GM23248 (cell line): ENCODE measurements around the gene SETD5. TPM values are rescaled to one million over a fixed set of nuclear protein-coding genes. Genes with fewer than 3 reads are reported as not detected.

Experiments
- DNase-seq: peaks from one replicate; pipeline ENCODE4 v3.0.0-alpha.2; 2015
- H2AFZ ChIP-seq: fragments of 200-600 bp; sonication (generic); 2 replicates; pipeline ENCODE4 v1.6.1; 2016; ENCODE audit warnings: antibody characterized with exemption
- H3F3A ChIP-seq: fragments of 200-600 bp; sonication (generic); 2 replicates; pipeline ENCODE4 v1.6.1; 2016; ENCODE audit warnings: mild to moderate bottlenecking, antibody characterized with exemption, mixed run types; ENCODE audit not compliant: insufficient read depth
- H3K27ac ChIP-seq: fragments of 200-600 bp; sonication (generic); 2 replicates; pipeline ENCODE4 v1.5.1; 2016; ENCODE audit warnings: mild to moderate bottlenecking
- H3K27me3 ChIP-seq: fragments of 200-600 bp; sonication (generic); replicated peaks from 2 replicates; pipeline ENCODE4 v1.6.1; 2016; ENCODE audit warnings: mild to moderate bottlenecking; ENCODE audit not compliant: insufficient read depth
- H3K36me3 ChIP-seq: fragments of 200-600 bp; sonication (generic); 2 replicates; pipeline ENCODE4 v1.6.1; 2016; ENCODE audit warnings: low read depth, mild to moderate bottlenecking
- H3K4me1 ChIP-seq: fragments of 200-600 bp; sonication (generic); 2 replicates; pipeline ENCODE4 v1.6.1; 2016; ENCODE audit warnings: mild to moderate bottlenecking; ENCODE audit not compliant: insufficient read depth
- H3K4me2 ChIP-seq: fragments of 200-600 bp; sonication (generic); one replicate; pipeline ENCODE4 v1.6.1; 2016; ENCODE audit warnings: mild to moderate bottlenecking; ENCODE audit not compliant: unreplicated experiment
- H3K4me3 ChIP-seq: fragments of 200-600 bp; sonication (generic); 2 replicates; pipeline ENCODE4 v1.5.1; 2016; ENCODE audit warnings: mild to moderate bottlenecking
- H3K79me2 ChIP-seq: fragments of 200-600 bp; sonication (generic); 2 replicates; pipeline ENCODE4 v1.6.1; 2016; ENCODE audit warnings: mild to moderate bottlenecking; ENCODE audit not compliant: insufficient read depth
- H3K9ac ChIP-seq: fragments of 200-600 bp; sonication (generic); 2 replicates; pipeline ENCODE4 v1.6.1; 2016; ENCODE audit warnings: mild to moderate bottlenecking
- H3K9me2 ChIP-seq: fragments of 200-600 bp; sonication (generic); 2 replicates; pipeline ENCODE4 v1.6.1; 2016; ENCODE audit warnings: mixed run types, mild to moderate bottlenecking, moderate library complexity; ENCODE audit not compliant: insufficient read depth
- H3K9me3 ChIP-seq: fragments of 200-600 bp; sonication (generic); one replicate; pipeline ENCODE4 v1.6.1; 2017; ENCODE audit warnings: low read depth
- H4K20me1 ChIP-seq: fragments of 200-600 bp; sonication (generic); 2 replicates; pipeline ENCODE4 v1.6.0; 2016; ENCODE audit not compliant: insufficient read depth
- EZH2 ChIP-seq: fragments of 200-600 bp; sonication (generic); IDR thresholded peaks from 2 replicates; pipeline ENCODE4 v1.6.1; 2018; ENCODE audit warnings: antibody characterized with exemption, mild to moderate bottlenecking; ENCODE audit not compliant: insufficient read depth, poor library complexity, severe bottlenecking
- EZH2phosphoT487 ChIP-seq: fragments of 200-600 bp; sonication (generic); IDR thresholded peaks from 2 replicates; pipeline ENCODE4 v1.6.1; 2018; ENCODE audit warnings: antibody characterized with exemption, moderate library complexity, mild to moderate bottlenecking, low read depth; ENCODE audit not compliant: insufficient read depth
- WGBS, 2 experiments: methylation state at CpG; one replicate each; pipeline ENCODE4 v1.1.6; 2015 to 2017; ENCODE audit warnings: low lambda C conversion rate in 2 of 2, low coverage in 1 of 2; ENCODE audit errors: missing lambda C conversion rate in 2 of 2; 5-methylcytosine and 5-hydroxymethylcytosine counted together
- in situ Hi-C: fragments of 300-500 bp; cut with MboI; formaldehyde crosslinking; loops from 2 replicates; pipeline ENCODE4 v1.15.0; 2020
- polyA plus RNA-seq: library from polyadenylated mRNA; unstranded; fragments of >200 nt; fragmentation: Nextera tagmentation; extraction: Ambion mirVana; gene quantifications from 2 replicates; pipeline ENCODE4 v1.2.1, GENCODE V29; 2016
- total RNA-seq: library from RNA; depleted of rRNA; stranded (reverse); fragments of >200 nt; shearing (Covaris generic); gene quantifications from 2 replicates; pipeline ENCODE4 v1.2.3, GENCODE V29; 2014

Gene SETD5
- total and polyA plus RNA-seq, 2 experiments from 2014 or later: 35.0 to 45.0 TPM

DNA sequence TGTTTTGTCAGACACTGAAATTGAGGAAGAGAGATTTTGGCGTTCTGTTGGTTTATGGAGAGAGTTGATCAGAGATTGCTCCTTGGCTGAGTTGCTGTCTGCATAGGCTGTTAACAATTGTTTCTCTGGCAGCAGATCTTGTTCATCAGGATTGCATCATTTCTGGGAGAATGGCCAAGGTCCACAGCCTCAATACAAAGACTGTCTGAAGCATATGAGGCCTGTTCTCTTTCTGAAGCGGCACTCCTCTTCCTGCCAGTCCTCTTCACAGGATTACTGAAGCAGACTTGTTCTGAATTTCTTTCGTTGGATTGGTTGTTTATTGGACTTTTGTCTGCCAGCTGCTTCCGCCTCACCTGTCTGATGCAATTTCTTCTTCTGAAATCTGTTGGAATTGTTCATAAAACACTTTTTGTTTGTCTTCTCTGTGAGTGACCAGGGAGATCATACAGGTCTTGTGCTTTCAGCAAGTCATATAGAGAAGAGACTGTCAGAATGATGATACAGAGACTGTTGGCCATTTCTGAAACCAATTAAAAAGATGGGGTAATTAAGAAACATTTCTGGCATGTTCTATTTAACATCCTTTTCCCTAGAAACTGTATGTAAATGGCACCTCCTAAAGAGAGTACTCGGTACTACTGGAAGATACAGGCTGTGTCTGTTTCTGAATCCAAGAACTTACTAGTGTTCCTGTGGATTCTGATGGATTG is 25.5 kb downstream of the SETD5 start:
- peaks cover 22% of the 10 kb centered on the region for H3K36me3 ChIP-seq

GRCh38 chr3:9428411-9428810 is 31.0 kb downstream of the SETD5 start:
- peaks cover 25% of the 10 kb centered on the region for H3K4me1 ChIP-seq
- H3K4me3 ChIP-seq: no peak overlapping the region
- no peak overlapping the region for H3K9ac ChIP-seq
- in situ Hi-C loops: no loop called here
- H3K79me2 ChIP-seq: peaks cover 100% of the 10 kb centered on the region
- peaks cover 57% of the 10 kb centered on the region for H3F3A ChIP-seq
- peak overlapping the region; percentile 10; the same call in 1 of the 2 replicates for H3K27ac ChIP-seq
- no peak overlapping the region for H3K4me2 ChIP-seq
- DNase-seq: no peak
- no peak overlapping the region for H2AFZ ChIP-seq
- no peaks in the 10 kb centered on the region for H3K27me3 ChIP-seq
- no peaks in the 10 kb centered on the region for H4K20me1 ChIP-seq
- no peaks in the 10 kb centered on the region for H3K9me3 ChIP-seq
- TF ChIP-seq EZH2: no peak
- peaks cover 76% of the 10 kb centered on the region for H3K36me3 ChIP-seq
- H3K9me2 ChIP-seq: no peaks in the 10 kb centered on the region

More for the DNA sequence above, 25.5 kb downstream of the SETD5 start:
- in situ Hi-C loops: no loop called here
- Histone ChIP-seq H3K27ac (peak overlapping the region; percentile 95), H4K20me1 (peaks cover 11% of the 10 kb centered on the region), H3F3A (peaks cover 63% of the 10 kb centered on the region), H3K4me1 (peaks cover 55% of the 10 kb centered on the region), H3K9ac (peak overlapping the region; percentile 84), H3K27me3 (no peaks in the 10 kb centered on the region), H2AFZ (peak overlapping the region; percentile 42; the same call in 1 of the 2 replicates), H3K9me2 (no peaks in the 10 kb centered on the region), H3K79me2 (peaks cover 98% of the 10 kb centered on the region), H3K4me3 (peak overlapping the region; percentile 59), H3K4me2 (peak overlapping the region; percentile 73), H3K9me3 (no peaks in the 10 kb centered on the region)
- TF ChIP-seq EZH2phosphoT487: no peak
- TF ChIP-seq EZH2: no peak
- 0 to 1% methylated on average over 5 of the region's 5 CpGs for WGBS, 2 experiments
- DNase-seq: peak; percentile 94

DNA sequence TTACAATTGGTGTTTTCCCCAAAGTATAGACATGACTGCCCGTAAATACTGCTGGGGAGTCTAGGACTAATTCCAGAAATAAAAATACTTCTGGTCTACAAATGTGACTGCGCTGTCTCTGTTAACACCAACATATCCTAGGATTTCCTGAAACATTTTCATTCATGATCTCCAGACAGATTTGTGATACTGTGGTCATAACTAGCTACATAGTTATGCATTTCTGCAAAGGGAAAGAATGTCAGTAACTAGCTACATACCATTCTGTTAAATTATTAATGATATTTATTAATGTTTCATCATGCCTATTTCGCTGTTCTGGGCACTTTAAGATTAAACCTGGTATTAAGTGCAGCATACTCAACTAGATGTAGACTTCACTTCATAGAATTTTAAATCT is 33.3 kb downstream of the SETD5 start:
- H3K27ac ChIP-seq: no peak overlapping the region
- H3K9me2 ChIP-seq: no peaks in the 10 kb centered on the region
- WGBS, 2 experiments: 98 to 99% methylated on average over 3 of the region's 3 CpGs
- H3K4me1 ChIP-seq: peaks cover 2% of the 10 kb centered on the region
- no peak overlapping the region for H2AFZ ChIP-seq
- H3K9me3 ChIP-seq: no peaks in the 10 kb centered on the region
- peaks cover 94% of the 10 kb centered on the region for H3K36me3 ChIP-seq
- no peak overlapping the region for H3K4me2 ChIP-seq
- H3F3A ChIP-seq: peaks cover 35% of the 10 kb centered on the region
- no peaks in the 10 kb centered on the region for H4K20me1 ChIP-seq
- TF ChIP-seq EZH2: no peak
- TF ChIP-seq EZH2phosphoT487: no peak
- in situ Hi-C loops: no loop called here
- H3K9ac ChIP-seq: no peak overlapping the region
- H3K4me3 ChIP-seq: no peak overlapping the region
- H3K79me2 ChIP-seq: peaks cover 100% of the 10 kb centered on the region
- DNase-seq: no peak
- no peaks in the 10 kb centered on the region for H3K27me3 ChIP-seq

GRCh38 chr3:9433627-9434521 is 36.5 kb downstream of the SETD5 start:
- Histone ChIP-seq H3K79me2 (peaks cover 100% of the 10 kb centered on the region), H3K9me3 (no peaks in the 10 kb centered on the region), H3K36me3 (peaks cover 87% of the 10 kb centered on the region), H3K9me2 (no peaks in the 10 kb centered on the region), H3K9ac (no peak overlapping the region), H3K4me3 (no peak overlapping the region), H3K27ac (no peak overlapping the region), H3K4me2 (no peak overlapping the region), H2AFZ (no peak overlapping the region), H4K20me1 (peaks cover 5% of the 10 kb centered on the region; the same call in 1 of the 2 replicates), H3K27me3 (no peaks in the 10 kb centered on the region), H3F3A (peaks cover 18% of the 10 kb centered on the region), H3K4me1 (no peaks in the 10 kb centered on the region)
- in situ Hi-C loops: no loop called here
- WGBS, 2 experiments: 88 to 90% methylated on average over 15 of the region's 15 CpGs
- no peak for TF ChIP-seq EZH2
- no peak for TF ChIP-seq EZH2phosphoT487
- DNase-seq: no peak
